Measurements from ENCODE around the gene CNMD.
A peak's percentile ranks its signal among the peaks of the same experiment; 100 is the strongest.

DNA sequence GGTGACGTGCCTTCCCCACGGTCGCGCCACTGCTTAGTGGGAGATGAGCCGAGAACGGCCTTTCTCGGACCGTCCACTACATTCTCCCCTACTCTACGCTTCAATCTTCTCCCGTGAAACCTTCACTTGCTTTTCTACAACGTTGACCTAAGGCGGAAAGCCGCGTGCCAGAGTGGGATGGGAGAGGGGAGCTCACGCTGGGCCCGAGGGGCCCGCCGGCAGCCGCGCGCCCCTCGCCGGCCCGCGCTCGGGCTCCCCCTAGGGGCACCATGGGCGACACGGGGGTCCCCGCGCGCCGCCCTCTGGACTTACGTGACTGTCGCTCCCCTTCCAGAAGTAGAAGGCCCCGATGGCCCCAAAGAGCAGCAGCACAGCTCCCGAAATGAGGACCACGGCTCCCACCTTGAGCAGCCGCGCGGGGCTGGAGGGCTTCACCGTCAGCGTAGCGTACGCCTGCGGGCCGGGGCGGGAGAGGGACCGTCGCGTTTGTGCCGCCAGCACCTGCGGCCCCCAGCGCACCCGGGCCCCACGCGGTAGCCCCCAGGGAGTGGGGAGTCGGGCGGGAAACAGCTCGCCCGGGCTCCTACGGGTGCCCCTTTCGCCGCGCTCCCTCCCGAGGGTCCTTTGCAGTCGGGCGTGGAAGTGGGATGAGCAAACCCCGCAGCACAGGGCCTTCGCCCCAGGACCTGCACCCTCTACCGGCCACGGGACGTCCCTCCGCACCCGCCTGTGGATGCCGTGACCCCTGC lies 727 bp downstream of the CNMD start:
- peak; percentile 58 for TF ChIP-seq EZH2 (IDR thresholded peaks at IDR 0.05)
- TF ChIP-seq, protein P1, sequence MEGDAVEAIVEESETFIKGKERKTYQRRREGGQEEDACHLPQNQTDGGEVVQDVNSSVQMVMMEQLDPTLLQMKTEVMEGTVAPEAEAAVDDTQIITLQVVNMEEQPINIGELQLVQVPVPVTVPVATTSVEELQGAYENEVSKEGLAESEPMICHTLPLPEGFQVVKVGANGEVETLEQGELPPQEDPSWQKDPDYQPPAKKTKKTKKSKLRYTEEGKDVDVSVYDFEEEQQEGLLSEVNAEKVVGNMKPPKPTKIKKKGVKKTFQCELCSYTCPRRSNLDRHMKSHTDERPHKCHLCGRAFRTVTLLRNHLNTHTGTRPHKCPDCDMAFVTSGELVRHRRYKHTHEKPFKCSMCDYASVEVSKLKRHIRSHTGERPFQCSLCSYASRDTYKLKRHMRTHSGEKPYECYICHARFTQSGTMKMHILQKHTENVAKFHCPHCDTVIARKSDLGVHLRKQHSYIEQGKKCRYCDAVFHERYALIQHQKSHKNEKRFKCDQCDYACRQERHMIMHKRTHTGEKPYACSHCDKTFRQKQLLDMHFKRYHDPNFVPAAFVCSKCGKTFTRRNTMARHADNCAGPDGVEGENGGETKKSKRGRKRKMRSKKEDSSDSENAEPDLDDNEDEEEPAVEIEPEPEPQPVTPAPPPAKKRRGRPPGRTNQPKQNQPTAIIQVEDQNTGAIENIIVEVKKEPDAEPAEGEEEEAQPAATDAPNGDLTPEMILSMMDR (IDR thresholded peaks at IDR 0.05): peak; percentile 85
